A673 (cell line): Measurements from ENCODE around the gene PRG3. TPM values are rescaled to one million over a fixed set of nuclear protein-coding genes. Genes with fewer than 3 reads are reported as not detected.

Source experiments
- BruUV-seq: library from RNA; stranded (reverse); fragments of 400-500 nt; replicated peaks from 2 replicates; lab custom pipeline; 2021; lab: Mats Ljungman, UMichigan
- CTCF ChIA-PET: fragments of 300-600 bp; sonication (Branson Sonifier 250); formaldehyde crosslinking; loops from one replicate; lab custom pipeline; 2022; ENCODE audit warnings: antibody characterized with exemption; lab: Charles Lee
- POLR2A ChIA-PET: fragments of 300-600 bp; sonication (Branson Sonifier 250); formaldehyde crosslinking; loops from one replicate; lab custom pipeline; 2022; ENCODE audit warnings: antibody characterized with exemption; ENCODE audit not compliant: low non-redundant PET; lab: Charles Lee
- DNase-seq: peaks from one replicate; pipeline ENCODE4 v3.0.0-alpha.2; 2015; ENCODE audit warnings: low spot score
- H3K27ac ChIP-seq: fragments of 200-600 bp; sonication (generic); 2 replicates; pipeline ENCODE4 v1.5.1; 2016; ENCODE audit warnings: mixed run types, low read depth, mild to moderate bottlenecking, mixed read lengths, antibody characterized with exemption, low read length; ENCODE audit not compliant: poor library complexity, severe bottlenecking
- H3K27me3 ChIP-seq: fragments of 200-600 bp; sonication (generic); replicated peaks from 2 replicates; pipeline ENCODE4 v1.6.1; 2017; ENCODE audit warnings: mixed run types, low read depth, mild to moderate bottlenecking, mixed read lengths, antibody characterized with exemption, low read length; ENCODE audit not compliant: insufficient read depth, poor library complexity
- H3K36me3 ChIP-seq: fragments of 200-600 bp; sonication (generic); 2 replicates; pipeline ENCODE4 v1.6.1; 2016; ENCODE audit warnings: mixed run types, mild to moderate bottlenecking, mixed read lengths, antibody characterized with exemption, low read length; ENCODE audit not compliant: insufficient read depth, poor library complexity, severe bottlenecking
- H3K4me1 ChIP-seq: fragments of 200-600 bp; sonication (generic); 2 replicates; pipeline ENCODE4 v1.6.1; 2017; ENCODE audit warnings: mixed run types, mild to moderate bottlenecking, mixed read lengths, antibody characterized with exemption, low read length; ENCODE audit not compliant: insufficient read depth, poor library complexity, severe bottlenecking
- H3K4me3 ChIP-seq: fragments of 200-600 bp; sonication (generic); 2 replicates; pipeline ENCODE4 v1.5.1; 2016; ENCODE audit warnings: low read depth, mixed run types, mild to moderate bottlenecking, mixed read lengths, low read length; ENCODE audit not compliant: poor library complexity, severe bottlenecking
- H3K9me3 ChIP-seq: fragments of 200-600 bp; sonication (generic); 2 replicates; pipeline ENCODE4 v1.6.1; 2016; ENCODE audit warnings: mixed run types, low read depth, mild to moderate bottlenecking, mixed read lengths, antibody characterized with exemption, low read length; ENCODE audit not compliant: poor library complexity, severe bottlenecking
- CTCF ChIP-seq: fragments of 300-800, 200-600 bp; sonication (generic); conservative IDR thresholded peaks from 2 replicates; pipeline ENCODE4 v1.5.1; 2017; ENCODE audit warnings: low read depth, mild to moderate bottlenecking, antibody characterized with exemption, low read length, moderate library complexity, mixed read lengths
- EZH2 ChIP-seq: fragments of 200-600 bp; sonication (generic); IDR thresholded peaks from 2 replicates; pipeline ENCODE4 v1.6.1; 2017; ENCODE audit warnings: borderline replicate concordance, low read depth, mild to moderate bottlenecking, mixed read lengths, antibody characterized with exemption, low read length; ENCODE audit not compliant: poor library complexity, severe bottlenecking
- intact Hi-C: fragments of 100-400 bp; cut with micrococcal nuclease; formaldehyde crosslinking; loops from one replicate; pipeline ENCODE4 v1.10.0; 2022; ENCODE audit not compliant: unreplicated experiment
- total RNA-seq: library from RNA; stranded (reverse); gene quantifications from 2 replicates; pipeline ENCODE4 v1.2.3, GENCODE V29; 2021

The PRG3 gene
- total RNA-seq, 1 experiment from 2014 or later: not detected

- Histone ChIP-seq H3K9me3 (no peaks in the 10 kb centered on the region), H3K27ac (no peak overlapping the region), H3K4me3 (no peak overlapping the region), H3K36me3 (no peaks in the 10 kb centered on the region), H3K27me3 (peaks cover 32% of the 10 kb centered on the region), H3K4me1 (no peaks in the 10 kb centered on the region)
- POLR2A ChIA-PET: no interaction called here
- CTCF ChIA-PET: no interaction called here
- no peak for TF ChIP-seq EZH2
- no peak for TF ChIP-seq CTCF
- intact Hi-C loops: no loop called here
- no TSS peak for BruUV-seq
- DNase-seq: no peak
Observed at GRCh38 chr11:57378186-57378585, 2.8 kb downstream of the PRG3 start.

- Histone ChIP-seq H3K27me3 (peaks cover 32% of the 10 kb centered on the region), H3K4me3 (no peak overlapping the region), H3K9me3 (no peaks in the 10 kb centered on the region), H3K4me1 (no peaks in the 10 kb centered on the region), H3K36me3 (no peaks in the 10 kb centered on the region), H3K27ac (no peak overlapping the region)
- intact Hi-C loops: no loop called here
- no TSS peak for BruUV-seq
- DNase-seq: no peak
- CTCF ChIA-PET: no interaction called here
- no peak for TF ChIP-seq CTCF
- TF ChIP-seq EZH2: no peak
- POLR2A ChIA-PET: no interaction called here
Observed at GRCh38 chr11:57377107-57377506, 3.8 kb downstream of the PRG3 start.

GRCh38 chr11:57376095-57377090, 4.6 kb downstream of the PRG3 start:
- Histone ChIP-seq H3K27me3 (peaks cover 32% of the 10 kb centered on the region), H3K9me3 (no peaks in the 10 kb centered on the region), H3K36me3 (no peaks in the 10 kb centered on the region), H3K4me1 (no peaks in the 10 kb centered on the region), H3K27ac (no peak overlapping the region), H3K4me3 (no peak overlapping the region)
- DNase-seq: peak; percentile 14
- ChIA-PET POLR2A (interaction anchor here (0.5 kb wide), 1 partner anchor 21 kb away, joined by 7 read pairs; no protein-coding TSS in a partner anchor), CTCF (no interaction called here)
- no peak for TF ChIP-seq CTCF
- no peak for TF ChIP-seq EZH2
- no TSS peak for BruUV-seq
- intact Hi-C loops: no loop called here
